ENCODE measurements around the gene TADA3.

DNA sequence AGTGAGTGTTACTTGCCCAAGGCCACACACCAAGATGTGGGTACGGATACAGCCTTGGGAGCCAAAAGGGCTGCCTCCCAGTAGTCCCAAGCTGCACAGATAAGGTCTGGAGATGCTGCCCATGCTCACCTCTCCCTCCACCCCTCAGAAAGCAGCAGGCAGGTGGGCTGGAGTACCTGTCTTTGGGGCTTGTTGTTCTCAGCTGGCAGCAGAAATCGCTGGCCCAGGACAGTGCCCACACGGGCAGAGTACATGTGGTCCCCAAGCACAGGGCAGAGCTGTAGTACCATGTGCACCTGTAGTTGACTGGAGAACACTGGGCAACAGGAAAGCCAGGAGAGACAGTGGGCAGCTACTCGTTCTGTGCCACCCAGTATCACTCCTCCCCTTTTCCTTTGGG is 46.6 kb upstream of the TADA3 start:
- TF ChIP-seq, protein P1, sequence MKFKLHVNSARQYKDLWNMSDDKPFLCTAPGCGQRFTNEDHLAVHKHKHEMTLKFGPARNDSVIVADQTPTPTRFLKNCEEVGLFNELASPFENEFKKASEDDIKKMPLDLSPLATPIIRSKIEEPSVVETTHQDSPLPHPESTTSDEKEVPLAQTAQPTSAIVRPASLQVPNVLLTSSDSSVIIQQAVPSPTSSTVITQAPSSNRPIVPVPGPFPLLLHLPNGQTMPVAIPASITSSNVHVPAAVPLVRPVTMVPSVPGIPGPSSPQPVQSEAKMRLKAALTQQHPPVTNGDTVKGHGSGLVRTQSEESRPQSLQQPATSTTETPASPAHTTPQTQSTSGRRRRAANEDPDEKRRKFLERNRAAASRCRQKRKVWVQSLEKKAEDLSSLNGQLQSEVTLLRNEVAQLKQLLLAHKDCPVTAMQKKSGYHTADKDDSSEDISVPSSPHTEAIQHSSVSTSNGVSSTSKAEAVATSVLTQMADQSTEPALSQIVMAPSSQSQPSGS (CRISPR knock-in tag; IDR thresholded peaks at IDR 0.05; ENCODE audit: borderline replicate concordance, low read depth) = no peak
- no peak for TF ChIP-seq ZNF121 (CRISPR knock-in tag; IDR thresholded peaks at IDR 0.05)
- no peak for TF ChIP-seq JUN (CRISPR knock-in tag; IDR thresholded peaks at IDR 0.05)
- TF ChIP-seq, protein P2, sequence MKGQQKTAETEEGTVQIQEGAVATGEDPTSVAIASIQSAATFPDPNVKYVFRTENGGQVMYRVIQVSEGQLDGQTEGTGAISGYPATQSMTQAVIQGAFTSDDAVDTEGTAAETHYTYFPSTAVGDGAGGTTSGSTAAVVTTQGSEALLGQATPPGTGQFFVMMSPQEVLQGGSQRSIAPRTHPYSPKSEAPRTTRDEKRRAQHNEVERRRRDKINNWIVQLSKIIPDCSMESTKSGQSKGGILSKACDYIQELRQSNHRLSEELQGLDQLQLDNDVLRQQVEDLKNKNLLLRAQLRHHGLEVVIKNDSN (CRISPR knock-in tag; IDR thresholded peaks at IDR 0.05) = no peak
- TF ChIP-seq, protein P3, sequence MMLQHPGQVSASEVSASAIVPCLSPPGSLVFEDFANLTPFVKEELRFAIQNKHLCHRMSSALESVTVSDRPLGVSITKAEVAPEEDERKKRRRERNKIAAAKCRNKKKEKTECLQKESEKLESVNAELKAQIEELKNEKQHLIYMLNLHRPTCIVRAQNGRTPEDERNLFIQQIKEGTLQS (CRISPR knock-in tag; conservative IDR thresholded peaks at IDR 0.05) = no peak
- TF ChIP-seq KAT7 (CRISPR knock-in tag; IDR thresholded peaks at IDR 0.05; ENCODE audit: borderline replicate concordance) = no peak
- TF ChIP-seq, protein P4, sequence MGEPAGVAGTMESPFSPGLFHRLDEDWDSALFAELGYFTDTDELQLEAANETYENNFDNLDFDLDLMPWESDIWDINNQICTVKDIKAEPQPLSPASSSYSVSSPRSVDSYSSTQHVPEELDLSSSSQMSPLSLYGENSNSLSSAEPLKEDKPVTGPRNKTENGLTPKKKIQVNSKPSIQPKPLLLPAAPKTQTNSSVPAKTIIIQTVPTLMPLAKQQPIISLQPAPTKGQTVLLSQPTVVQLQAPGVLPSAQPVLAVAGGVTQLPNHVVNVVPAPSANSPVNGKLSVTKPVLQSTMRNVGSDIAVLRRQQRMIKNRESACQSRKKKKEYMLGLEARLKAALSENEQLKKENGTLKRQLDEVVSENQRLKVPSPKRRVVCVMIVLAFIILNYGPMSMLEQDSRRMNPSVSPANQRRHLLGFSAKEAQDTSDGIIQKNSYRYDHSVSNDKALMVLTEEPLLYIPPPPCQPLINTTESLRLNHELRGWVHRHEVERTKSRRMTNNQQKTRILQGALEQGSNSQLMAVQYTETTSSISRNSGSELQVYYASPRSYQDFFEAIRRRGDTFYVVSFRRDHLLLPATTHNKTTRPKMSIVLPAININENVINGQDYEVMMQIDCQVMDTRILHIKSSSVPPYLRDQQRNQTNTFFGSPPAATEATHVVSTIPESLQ (CRISPR knock-in tag; IDR thresholded peaks at IDR 0.05) = no peak
